NCI-H82 (cell line): Measurements from ENCODE around the gene WNT5A.

Experiments
- DNase-seq: peaks from one replicate; lab custom pipeline; 2025; lab: John Stamatoyannopoulos, UW

WNT5A gene

GRCh38 chr3:55505776-55506175 lies 18.7 kb upstream of the WNT5A start:
- DNase-seq, result no peak

- DNase-seq, result peak; percentile 58
These were observed 18.0 kb upstream of the WNT5A start for GRCh38 chr3:55505102-55505501.

GRCh38 chr3:55501905-55502304 lies 14.8 kb upstream of the WNT5A start:
- DNase-seq, result no peak

- no peak for DNase-seq
These were observed 13.6 kb upstream of the WNT5A start for GRCh38 chr3:55500555-55501330.

GRCh38 chr3:55498520-55498919 lies 11.4 kb upstream of the WNT5A start:
- no peak for DNase-seq

GRCh38 chr3:55497250-55497649 lies 10.1 kb upstream of the WNT5A start:
- DNase-seq, result no peak

- no peak for DNase-seq
These were observed 7.9 kb upstream of the WNT5A start for GRCh38 chr3:55494976-55495375.

GRCh38 chr3:55492976-55493375 lies 5.9 kb upstream of the WNT5A start:
- no peak for DNase-seq

- no peak for DNase-seq
These were observed 4.2 kb upstream of the WNT5A start for GRCh38 chr3:55491296-55491816.

GRCh38 chr3:55490276-55490913 lies 3.3 kb upstream of the WNT5A start:
- no peak for DNase-seq

GRCh38 chr3:55489798-55490132 lies 2.7 kb upstream of the WNT5A start:
- DNase-seq, result no peak

- peak; percentile 34 for DNase-seq
These were observed 1.4 kb upstream of the WNT5A start for GRCh38 chr3:55488398-55489055.

- DNase-seq, result peak; percentile 55
These were observed 505 bp upstream of the WNT5A start for GRCh38 chr3:55487381-55488241.

GRCh38 chr3:55486101-55486856 lies 827 bp downstream of the WNT5A start:
- peak; percentile 50 for DNase-seq

- DNase-seq, result peak; percentile 78
These were observed 2.0 kb downstream of the WNT5A start for GRCh38 chr3:55484801-55485791.

- no peak for DNase-seq
These were observed 2.9 kb downstream of the WNT5A start for GRCh38 chr3:55484191-55484689.

- DNase-seq, result peak; percentile 41
These were observed 3.7 kb downstream of the WNT5A start for GRCh38 chr3:55483196-55484095.

GRCh38 chr3:55482496-55483195 lies 4.5 kb downstream of the WNT5A start:
- peak; percentile 42 for DNase-seq
